ENCODE results near the gene RBM20. TPM values are rescaled to one million over a fixed set of nuclear protein-coding genes. Genes with fewer than 3 reads are reported as not detected.

The RBM20 gene
- total and polyA plus RNA-seq, 2 of the 13 experiments (the other 11 are each of a cell fraction or from before 2014, with no cell fraction given), result 0.02 to 0.22 TPM

GRCh38 chr10:110753462-110753861 lies 109.3 kb downstream of the RBM20 start:
- in situ Hi-C loops (cut with HindIII; ENCODE audit: extremely low pct_ligation_motif_present, low pct_unique_long_range_greater_than_20kb), result no loop called here
- FAIRE-seq, result no peak
- TF ChIP-seq U2AF1 (optimal IDR thresholded peaks at IDR 0.05; ENCODE audit: low read depth, low read length) (no peak), TCF7L2 (IDR thresholded peaks at IDR 0.05; ENCODE audit: low read depth, low read length) (no peak), ZNF343 (CRISPR knock-in tag; IDR thresholded peaks at IDR 0.05) (no peak), ZFP91 (CRISPR knock-in tag; IDR thresholded peaks at IDR 0.05; ENCODE audit: borderline replicate concordance) (no peak), HOXA5 (CRISPR knock-in tag; IDR thresholded peaks at IDR 0.05) (no peak), LRRFIP1 (CRISPR knock-in tag; conservative IDR thresholded peaks at IDR 0.05) (no peak), SP2 (CRISPR knock-in tag; IDR thresholded peaks at IDR 0.05) (no peak), HINFP (CRISPR knock-in tag; IDR thresholded peaks at IDR 0.05; ENCODE audit: low read depth) (no peak), ZBTB8A (CRISPR knock-in tag; IDR thresholded peaks at IDR 0.05; ENCODE audit: borderline replicate concordance, low read depth) (no peak), ZNF773 (CRISPR knock-in tag; IDR thresholded peaks at IDR 0.05; ENCODE audit: borderline replicate concordance) (no peak), HDAC1 (CRISPR knock-in tag; IDR thresholded peaks at IDR 0.05) (no peak), SMAD1 (CRISPR knock-in tag; IDR thresholded peaks at IDR 0.05; ENCODE audit: borderline replicate concordance, low read depth) (no peak)
- TF ChIP-seq, protein P1, sequence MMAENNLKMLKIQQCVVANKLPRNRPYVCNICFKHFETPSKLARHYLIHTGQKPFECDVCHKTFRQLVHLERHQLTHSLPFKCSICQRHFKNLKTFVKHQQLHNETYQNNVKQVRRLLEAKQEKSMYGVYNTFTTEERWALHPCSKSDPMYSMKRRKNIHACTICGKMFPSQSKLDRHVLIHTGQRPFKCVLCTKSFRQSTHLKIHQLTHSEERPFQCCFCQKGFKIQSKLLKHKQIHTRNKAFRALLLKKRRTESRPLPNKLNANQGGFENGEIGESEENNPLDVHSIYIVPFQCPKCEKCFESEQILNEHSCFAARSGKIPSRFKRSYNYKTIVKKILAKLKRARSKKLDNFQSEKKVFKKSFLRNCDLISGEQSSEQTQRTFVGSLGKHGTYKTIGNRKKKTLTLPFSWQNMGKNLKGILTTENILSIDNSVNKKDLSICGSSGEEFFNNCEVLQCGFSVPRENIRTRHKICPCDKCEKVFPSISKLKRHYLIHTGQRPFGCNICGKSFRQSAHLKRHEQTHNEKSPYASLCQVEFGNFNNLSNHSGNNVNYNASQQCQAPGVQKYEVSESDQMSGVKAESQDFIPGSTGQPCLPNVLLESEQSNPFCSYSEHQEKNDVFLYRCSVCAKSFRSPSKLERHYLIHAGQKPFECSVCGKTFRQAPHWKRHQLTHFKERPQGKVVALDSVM (CRISPR knock-in tag; IDR thresholded peaks at IDR 0.05), result no peak
- TF ChIP-seq, protein P2, sequence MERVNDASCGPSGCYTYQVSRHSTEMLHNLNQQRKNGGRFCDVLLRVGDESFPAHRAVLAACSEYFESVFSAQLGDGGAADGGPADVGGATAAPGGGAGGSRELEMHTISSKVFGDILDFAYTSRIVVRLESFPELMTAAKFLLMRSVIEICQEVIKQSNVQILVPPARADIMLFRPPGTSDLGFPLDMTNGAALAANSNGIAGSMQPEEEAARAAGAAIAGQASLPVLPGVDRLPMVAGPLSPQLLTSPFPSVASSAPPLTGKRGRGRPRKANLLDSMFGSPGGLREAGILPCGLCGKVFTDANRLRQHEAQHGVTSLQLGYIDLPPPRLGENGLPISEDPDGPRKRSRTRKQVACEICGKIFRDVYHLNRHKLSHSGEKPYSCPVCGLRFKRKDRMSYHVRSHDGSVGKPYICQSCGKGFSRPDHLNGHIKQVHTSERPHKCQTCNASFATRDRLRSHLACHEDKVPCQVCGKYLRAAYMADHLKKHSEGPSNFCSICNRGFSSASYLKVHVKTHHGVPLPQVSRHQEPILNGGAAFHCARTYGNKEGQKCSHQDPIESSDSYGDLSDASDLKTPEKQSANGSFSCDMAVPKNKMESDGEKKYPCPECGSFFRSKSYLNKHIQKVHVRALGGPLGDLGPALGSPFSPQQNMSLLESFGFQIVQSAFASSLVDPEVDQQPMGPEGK (CRISPR knock-in tag; IDR thresholded peaks at IDR 0.05), result no peak

More at GRCh38 chr10:110753462-110753861, 109.3 kb downstream of the RBM20 start:
- Histone ChIP-seq H3K27me3 (ENCODE audit: control insufficient read depth in 1 of 2, insufficient read depth in 2 of 2, low read length in 2 of 2) (no peaks in the 10 kb centered on the region), H4K20me1 (ENCODE audit: insufficient read depth, low read length) (no peaks in the 10 kb centered on the region), H2AFZ (ENCODE audit: low read length) (no peak overlapping the region), H3K4me1 (ENCODE audit: insufficient read depth, low read length) (no peaks in the 10 kb centered on the region), H3K4me3 (replicated peaks in 1 of 3; ENCODE audit: insufficient read depth in 1 of 3, low read depth in 2 of 3, low read length in 3 of 3) (no peak overlapping the region), H3K79me2 (ENCODE audit: insufficient read depth, low read length) (no peaks in the 10 kb centered on the region), H3K9ac (ENCODE audit: insufficient read depth, low read depth, low read length) (no peak overlapping the region), H3K9me3 (ENCODE audit: low read length) (peaks cover 10% of the 10 kb centered on the region), H3K4me2 (ENCODE audit: low read depth, low read length) (no peak overlapping the region), H3K36me3 (replicated peaks in 1 of 2; ENCODE audit: control insufficient read depth in 1 of 2, insufficient read depth in 2 of 2, low read length in 2 of 2) (no peaks in the 10 kb centered on the region), H3K27ac (ENCODE audit: extremely low read length, insufficient read depth, low read length) (no peak overlapping the region)
- ChIA-PET POLR2A (no interaction called here), CTCF (ENCODE audit: low intra/inter-chr PET ratio, low total read pairs) (no interaction called here)
- DNase-seq (ENCODE audit: low spot score) (no peak), ATAC-seq (no peak)
- WGBS (ENCODE audit: low lambda C conversion rate), result 57% methylated on average over 4 of the region's 4 CpGs
- intact Hi-C loops (cut with micrococcal nuclease; ENCODE audit: unreplicated experiment), result no loop called here
- no TSS peak for BruUV-seq (replicated peaks)
